Sciatic nerve (tissue), 2 donors: ENCODE data around the gene CARHSP1. TPM values are rescaled to one million over a fixed set of nuclear protein-coding genes. Genes with fewer than 3 reads are reported as not detected.
"Not testable (repeated sequence)": the region's sequence is repeated elsewhere in the genome, so short reads cannot be mapped to it uniquely, and the experiment has no call there.

ENCODE experiments used
- ATAC-seq: fragments of 200-7000 bp; cut with Tn5 transposase; one replicate; pipeline ENCODE4 v1.9.1; 2020; ENCODE audit warnings: mild to moderate bottlenecking, moderate library complexity
- DNase-seq: peaks from one replicate; pipeline ENCODE4 v3.0.0-alpha.2; 2020; ENCODE audit warnings: low spot score
- intact Hi-C: fragments of 100-400 bp; cut with DNase I; formaldehyde crosslinking; loops from one replicate; pipeline ENCODE4 v1.14.2; 2022
- total RNA-seq: library from RNA; stranded (reverse); fragmentation: NEBNext Ultra II Directional; extraction: Animal tissue kit (Norgen Biotek cat#: 25700); gene quantifications from one replicate; pipeline ENCODE4 v1.2.1, GENCODE V29; 2021
- donor health status: DM: no; HTN: no; CAD: no.
- donor health status: DM: no; HTN: no; CAD: no.

The CARHSP1 gene
- total RNA-seq, 1 donor from 2014 or later = 118 TPM

DNA sequence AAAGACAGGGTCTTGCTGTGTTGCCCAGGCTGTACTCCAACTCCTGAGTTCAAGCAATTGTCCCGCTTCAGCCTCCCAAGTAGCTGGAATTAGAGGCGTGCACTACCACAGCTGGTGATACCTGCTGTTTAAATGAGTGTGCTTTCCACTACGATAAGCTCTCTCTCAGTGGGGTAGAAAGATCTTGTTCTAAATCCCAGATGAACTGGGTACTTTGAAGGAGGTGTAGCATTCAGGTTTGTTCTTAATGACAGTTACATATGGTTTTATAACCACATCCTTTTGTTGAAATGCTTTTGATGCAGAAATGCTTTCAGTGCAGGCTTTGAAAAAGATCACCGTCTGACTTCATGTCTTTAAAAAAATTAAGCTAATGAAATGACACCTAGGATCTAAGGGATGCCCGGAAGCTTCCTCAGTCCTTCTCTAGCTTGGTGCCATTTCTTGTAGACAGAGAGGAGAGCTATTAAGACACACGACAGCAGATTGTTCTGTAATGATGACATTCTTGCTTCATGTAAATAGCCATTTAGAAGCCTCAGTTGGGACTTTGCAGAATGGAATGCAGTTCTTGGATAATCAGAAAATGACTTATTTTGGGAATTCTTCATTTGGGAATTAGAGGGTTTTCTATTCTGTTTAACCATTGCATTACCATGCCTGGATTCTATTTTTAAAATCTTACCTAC is 51.7 kb downstream of the CARHSP1 start:
- no peak for ATAC-seq
- no peak for DNase-seq
- intact Hi-C loops = no loop called here

DNA sequence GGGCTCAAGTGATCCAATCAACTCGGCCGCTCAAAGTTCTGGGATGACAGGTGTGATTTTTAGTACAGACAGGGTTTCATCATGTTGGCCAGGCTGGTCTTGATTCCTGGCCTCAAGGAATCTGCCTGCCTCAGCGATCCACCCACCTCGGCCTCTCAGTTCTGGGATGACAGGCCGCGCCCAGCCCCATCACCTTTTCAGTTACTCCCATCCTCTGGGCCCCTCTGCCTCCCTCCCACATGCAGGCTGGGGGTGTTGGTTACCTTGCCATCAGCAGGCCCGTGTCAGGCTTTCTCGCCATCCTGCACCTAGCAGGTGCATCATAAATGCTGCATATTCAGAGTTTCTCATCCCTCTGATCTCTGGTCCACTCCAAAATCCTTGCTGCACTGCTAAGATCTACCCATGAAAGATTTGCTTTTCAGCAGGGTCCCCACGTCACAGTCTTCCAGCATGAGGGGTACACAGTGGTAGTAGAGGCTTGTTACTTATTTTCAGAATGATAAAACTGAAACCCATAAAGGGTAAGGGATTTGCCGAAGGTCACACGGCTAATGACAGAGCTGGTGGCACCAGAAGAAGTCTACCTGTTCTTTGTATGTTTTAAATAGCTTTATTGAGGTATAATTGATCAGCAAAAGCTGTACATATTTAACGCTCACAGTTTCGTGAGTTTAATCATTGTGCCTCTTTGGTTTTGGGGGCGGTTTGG is 54.6 kb downstream of the CARHSP1 start:
- intact Hi-C loops = no loop called here
- ATAC-seq (no peak), DNase-seq (no peak)

DNA sequence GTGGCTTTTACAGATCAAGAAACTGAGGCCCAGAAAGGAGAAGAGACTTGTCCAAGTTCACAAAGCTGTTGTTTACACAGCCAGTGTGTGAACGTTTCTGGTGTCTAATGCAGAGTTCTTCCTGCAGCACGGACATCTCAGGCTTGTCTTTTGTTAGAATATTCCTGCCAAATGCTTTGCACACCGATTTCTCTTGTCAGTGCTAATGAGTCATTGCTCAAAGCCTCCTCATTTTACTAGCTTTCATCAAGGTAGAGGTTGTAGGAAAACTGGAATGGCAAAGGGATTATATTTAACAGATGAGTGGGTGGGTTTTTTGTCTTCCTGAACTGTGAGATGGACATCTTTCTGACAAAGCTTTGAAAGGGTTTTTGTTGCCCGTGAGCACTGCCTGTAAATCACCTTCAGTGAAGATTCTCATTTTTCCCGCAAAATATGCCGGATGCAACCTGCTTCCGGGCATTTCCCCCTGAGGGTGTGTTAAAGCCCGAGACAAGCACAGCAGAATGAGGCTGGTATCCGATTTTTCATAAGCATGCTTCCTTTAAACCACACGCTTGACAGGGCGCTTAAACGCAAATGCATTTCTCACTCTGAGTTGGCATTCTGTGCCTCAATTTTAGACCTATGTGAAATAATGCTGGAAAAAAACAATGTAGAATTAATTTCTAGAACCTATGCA is 56.5 kb downstream of the CARHSP1 start:
- no peak for DNase-seq
- intact Hi-C loops = no loop called here
- ATAC-seq = no peak

DNA sequence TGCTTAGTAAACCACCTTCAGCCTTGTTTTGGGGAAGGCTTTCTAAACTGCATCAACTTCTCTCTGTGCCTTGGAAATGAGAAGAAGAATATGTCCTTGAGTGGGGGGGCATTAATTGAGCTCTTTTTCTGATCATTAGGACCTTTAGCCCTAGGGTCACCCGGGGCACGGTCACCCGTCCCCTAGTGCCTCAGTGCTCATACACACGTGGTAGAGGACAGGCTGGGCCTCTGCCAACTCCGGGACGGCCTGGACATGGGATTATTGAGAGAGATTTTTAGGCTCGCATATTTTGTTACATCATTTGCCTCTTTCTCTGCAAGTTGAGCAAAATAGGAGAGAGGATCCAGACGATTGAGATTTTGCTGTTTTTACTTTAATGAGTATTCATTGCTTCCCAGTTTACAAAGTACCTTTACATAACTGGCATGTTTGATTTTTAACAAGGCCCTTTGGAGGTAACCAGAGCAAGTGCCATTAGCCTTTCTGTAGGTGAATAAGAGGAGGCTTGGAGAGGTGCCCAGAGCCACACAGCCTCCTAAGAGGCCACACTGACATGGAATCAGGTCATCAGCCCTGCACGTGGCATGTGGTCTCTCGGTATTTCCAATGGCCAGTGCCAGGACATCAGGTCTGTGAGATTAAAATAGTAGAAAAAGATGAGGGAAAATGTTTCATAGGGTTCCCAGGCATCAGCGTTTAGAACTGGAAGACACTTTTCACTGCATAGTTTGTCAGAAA is 60.0 kb downstream of the CARHSP1 start:
- intact Hi-C loops = no loop called here
- ATAC-seq = no peak
- DNase-seq = no peak

DNA sequence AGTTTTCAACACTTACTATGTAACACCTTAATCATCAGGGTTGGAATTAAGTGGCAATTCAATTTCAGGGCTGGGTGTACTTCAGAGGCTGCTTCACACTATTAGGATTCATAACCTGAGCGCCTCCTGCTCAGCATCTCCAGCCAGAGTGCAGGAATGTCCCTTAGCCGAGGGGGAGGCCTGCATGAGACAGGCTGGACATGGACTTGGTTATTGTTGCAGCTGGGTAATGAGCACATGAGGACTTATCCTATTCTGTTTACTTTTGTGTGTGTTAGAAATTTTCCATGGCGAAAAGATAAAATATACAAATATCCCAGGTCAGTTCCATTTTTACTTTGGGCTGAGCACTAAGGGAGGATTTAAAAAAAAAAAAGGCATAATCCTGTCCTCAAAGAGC is 60.8 kb downstream of the CARHSP1 start:
- intact Hi-C loops = no loop called here
- ATAC-seq = no peak
- DNase-seq = no peak

DNA sequence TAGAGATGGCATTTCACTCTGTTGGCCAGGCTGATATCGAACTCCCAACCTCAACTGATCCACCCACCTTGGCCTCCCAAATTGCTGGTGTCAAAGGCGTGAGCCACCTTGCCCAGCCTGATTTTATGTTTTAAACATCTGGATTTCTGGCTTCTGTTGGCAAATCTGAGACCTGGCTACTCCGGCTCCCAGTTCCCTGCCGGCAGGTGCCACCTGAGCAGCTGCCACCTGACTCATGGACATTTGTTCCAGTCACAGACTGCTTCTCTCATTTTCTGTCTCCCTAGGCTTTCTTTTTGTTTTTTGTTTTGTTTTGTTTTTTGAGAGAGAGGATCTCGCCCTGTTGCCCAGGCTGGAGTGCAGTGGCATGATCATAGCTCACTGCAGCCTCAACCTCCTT is 61.6 kb downstream of the CARHSP1 start:
- no peak for ATAC-seq
- DNase-seq = no peak
- intact Hi-C loops = no loop called here

DNA sequence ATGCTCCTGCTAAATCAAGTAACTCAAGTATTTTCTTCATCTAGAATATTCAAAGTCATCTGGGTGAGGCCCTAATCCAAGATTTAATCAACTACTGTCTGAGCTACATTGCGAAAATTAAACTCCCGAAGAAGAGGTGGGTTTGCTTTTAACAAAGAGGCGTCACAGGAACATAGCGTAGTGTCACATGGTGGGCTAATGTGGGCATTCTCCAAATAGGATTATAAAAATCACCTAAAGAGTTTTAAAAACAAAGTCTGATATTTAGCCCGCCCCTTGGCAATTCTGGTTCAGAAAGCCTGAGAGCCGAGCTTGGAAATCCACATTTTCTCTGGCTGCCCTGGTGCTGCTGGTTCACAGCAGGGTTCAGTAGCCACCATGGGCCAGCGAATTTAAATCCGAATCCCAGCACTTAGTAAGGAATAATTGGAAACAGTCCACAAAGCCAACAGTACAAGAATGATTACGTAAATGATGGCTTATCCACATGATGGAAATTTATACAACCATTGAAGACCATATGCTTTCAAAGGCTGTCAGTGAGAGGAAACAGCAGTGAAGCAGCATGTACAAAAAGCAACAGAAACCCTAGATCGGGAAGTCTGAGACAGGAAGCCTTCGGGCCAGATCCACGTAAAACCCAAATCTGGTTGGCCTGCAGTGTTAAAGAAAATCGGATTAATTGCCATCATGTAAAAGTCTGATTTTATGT is 62.4 kb downstream of the CARHSP1 start:
- intact Hi-C loops = no loop called here
- DNase-seq (no peak), ATAC-seq (no peak)

DNA sequence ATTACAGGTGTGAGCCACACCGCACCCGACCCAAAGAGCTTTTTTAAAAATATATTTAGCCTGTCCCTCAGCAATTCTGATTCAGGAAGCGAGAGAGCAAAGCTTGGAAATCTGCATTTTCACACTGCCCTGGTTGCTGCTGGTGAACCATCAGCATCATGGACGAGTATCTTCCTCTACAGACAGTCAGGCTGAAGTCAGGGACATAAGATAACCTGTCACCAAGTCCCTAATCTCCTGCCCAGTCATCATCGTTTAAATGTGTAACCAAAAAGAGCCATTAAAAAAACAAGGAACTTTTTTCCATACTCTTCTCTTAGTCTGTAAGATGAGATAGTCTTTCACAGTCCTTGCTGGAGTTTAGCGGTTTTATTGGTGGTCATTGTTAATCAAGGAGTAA is 64.5 kb downstream of the CARHSP1 start:
- DNase-seq = no peak
- ATAC-seq = no peak
- intact Hi-C loops = no loop called here

DNA sequence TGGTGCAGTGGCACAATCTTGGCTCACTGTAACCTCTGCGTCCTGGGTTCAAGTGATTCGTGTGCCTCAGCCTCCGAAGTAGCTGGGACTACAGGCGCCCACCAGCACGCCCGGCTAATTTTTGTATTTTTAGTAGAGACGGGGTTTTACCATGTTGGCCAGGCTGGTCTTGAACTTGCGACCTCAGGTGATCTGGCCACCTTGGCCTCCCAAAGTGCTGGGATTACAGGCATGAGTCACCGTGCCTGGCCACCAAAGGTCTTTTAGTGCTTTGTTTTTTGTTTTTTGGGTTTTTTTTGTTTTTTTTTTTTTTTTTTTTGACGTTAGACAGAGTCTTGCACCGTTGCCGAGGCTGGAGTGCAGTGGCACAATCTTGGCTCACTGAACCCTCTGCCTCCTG is 65.1 kb downstream of the CARHSP1 start:
- ATAC-seq, DNase-seq, intact Hi-C loops: not testable (repeated sequence)

Other genes with a start within 250 kb of the CARHSP1 start
- gene METTL22, start 247.3 kb downstream of the CARHSP1 start, total RNA-seq = 40.6 TPM
- gene ABAT, start 194.4 kb downstream of the CARHSP1 start, total RNA-seq = 24.2 TPM
- 8.1 TPM for gene TMEM186, start 71.4 kb downstream of the CARHSP1 start, total RNA-seq
- gene PMM2, start 71.2 kb downstream of the CARHSP1 start, total RNA-seq = 45.4 TPM
- not detected for gene LITAFD, start 13.3 kb upstream of the CARHSP1 start, total RNA-seq
- 113 TPM for gene USP7, start 94.9 kb upstream of the CARHSP1 start, total RNA-seq
- gene HAPSTR1, start 222.6 kb upstream of the CARHSP1 start, total RNA-seq = 54.4 TPM